Measurements from ENCODE around the gene MCRIP2. TPM values are rescaled to one million over a fixed set of nuclear protein-coding genes. Genes with fewer than 3 reads are reported as not detected.

The MCRIP2 gene
- total and polyA plus RNA-seq, 9 of the 15 experiments (the other 6 are each of a cell fraction or from before 2014, with no cell fraction given), result 0.80 to 120 (median 35.2) TPM

DNA sequence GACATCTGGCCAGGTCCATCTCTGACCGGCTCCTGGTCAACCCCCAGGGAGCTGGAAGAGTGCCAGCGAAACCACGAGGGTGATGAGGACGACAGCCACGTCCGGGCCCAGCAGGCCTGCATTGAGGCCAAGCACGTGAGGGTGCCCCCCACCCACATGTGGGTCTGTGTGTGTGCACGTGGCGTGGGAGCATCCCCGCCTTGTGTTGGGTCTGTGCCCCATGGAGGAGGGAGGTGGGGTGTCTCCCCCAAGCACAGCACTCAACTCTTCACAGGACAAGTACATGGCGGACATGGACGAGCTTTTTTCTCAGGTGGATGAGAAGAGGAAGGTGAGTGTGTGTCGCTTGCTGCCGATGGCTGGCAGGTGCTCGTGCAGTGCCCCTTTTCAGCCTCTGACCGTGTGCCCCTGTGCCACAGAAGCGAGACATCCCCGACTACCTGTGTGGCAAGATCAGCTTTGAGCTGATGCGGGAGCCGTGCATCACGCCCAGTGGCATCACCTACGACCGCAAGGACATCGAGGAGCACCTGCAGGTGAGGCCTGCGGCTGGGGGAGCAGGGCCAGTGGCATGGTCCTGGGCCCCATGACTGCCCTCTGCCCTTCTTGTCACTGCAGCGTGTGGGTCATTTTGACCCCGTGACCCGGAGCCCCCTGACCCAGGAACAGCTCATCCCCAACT, 40.3 kb downstream of the MCRIP2 start (continued):
- TF ChIP-seq, protein P1, sequence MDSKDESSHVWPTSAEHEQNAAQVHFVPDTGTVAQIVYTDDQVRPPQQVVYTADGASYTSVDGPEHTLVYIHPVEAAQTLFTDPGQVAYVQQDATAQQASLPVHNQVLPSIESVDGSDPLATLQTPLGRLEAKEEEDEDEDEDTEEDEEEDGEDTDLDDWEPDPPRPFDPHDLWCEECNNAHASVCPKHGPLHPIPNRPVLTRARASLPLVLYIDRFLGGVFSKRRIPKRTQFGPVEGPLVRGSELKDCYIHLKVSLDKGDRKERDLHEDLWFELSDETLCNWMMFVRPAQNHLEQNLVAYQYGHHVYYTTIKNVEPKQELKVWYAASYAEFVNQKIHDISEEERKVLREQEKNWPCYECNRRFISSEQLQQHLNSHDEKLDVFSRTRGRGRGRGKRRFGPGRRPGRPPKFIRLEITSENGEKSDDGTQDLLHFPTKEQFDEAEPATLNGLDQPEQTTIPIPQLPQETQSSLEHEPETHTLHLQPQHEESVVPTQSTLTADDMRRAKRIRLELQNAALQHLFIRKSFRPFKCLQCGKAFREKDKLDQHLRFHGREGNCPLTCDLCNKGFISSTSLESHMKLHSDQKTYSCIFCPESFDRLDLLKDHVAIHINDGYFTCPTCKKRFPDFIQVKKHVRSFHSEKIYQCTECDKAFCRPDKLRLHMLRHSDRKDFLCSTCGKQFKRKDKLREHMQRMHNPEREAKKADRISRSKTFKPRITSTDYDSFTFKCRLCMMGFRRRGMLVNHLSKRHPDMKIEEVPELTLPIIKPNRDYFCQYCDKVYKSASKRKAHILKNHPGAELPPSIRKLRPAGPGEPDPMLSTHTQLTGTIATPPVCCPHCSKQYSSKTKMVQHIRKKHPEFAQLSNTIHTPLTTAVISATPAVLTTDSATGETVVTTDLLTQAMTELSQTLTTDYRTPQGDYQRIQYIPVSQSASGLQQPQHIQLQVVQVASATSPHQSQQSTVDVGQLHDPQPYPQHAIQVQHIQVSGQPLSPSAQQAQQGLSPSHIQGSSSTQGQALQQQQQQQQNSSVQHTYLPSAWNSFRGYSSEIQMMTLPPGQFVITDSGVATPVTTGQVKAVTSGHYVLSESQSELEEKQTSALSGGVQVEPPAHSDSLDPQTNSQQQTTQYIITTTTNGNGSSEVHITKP (IDR thresholded peaks at IDR 0.05; ENCODE audit: partially characterized antibody), result peak; percentile 55
- peak in 1 of 3 experiments; percentile 5 for TF ChIP-seq YY1 (IDR thresholded peaks at IDR 0.05; ENCODE audit: borderline replicate concordance in 1 of 3, control insufficient read depth in 1 of 3, extremely low read depth in 1 of 3, insufficient read depth in 3 of 3, insufficient read length in 1 of 3, insufficient replicate concordance in 2 of 3, low read depth in 1 of 3, low read length in 2 of 3)
- peak; percentile 95 for TF ChIP-seq L3MBTL2 (IDR thresholded peaks at IDR 0.05)
- TF ChIP-seq, protein P2, sequence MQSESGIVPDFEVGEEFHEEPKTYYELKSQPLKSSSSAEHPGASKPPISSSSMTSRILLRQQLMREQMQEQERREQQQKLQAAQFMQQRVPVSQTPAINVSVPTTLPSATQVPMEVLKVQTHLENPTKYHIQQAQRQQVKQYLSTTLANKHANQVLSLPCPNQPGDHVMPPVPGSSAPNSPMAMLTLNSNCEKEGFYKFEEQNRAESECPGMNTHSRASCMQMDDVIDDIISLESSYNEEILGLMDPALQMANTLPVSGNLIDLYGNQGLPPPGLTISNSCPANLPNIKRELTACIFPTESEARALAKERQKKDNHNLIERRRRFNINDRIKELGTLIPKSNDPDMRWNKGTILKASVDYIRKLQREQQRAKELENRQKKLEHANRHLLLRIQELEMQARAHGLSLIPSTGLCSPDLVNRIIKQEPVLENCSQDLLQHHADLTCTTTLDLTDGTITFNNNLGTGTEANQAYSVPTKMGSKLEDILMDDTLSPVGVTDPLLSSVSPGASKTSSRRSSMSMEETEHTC (IDR thresholded peaks at IDR 0.05), result no peak
- TF ChIP-seq, protein P3, sequence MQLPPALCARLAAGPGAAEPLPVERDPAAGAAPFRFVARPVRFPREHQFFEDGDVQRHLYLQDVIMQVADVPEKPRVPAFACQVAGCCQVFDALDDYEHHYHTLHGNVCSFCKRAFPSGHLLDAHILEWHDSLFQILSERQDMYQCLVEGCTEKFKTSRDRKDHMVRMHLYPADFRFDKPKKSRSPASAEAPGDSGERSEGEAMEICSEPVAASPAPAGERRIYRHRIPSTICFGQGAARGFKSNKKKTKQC (CRISPR knock-in tag; IDR thresholded peaks at IDR 0.05), result 0 out of 2 replicates have a peak, but pooled peaks have one; percentile 56
- TF ChIP-seq RBM22 (IDR thresholded peaks at IDR 0.05; ENCODE audit: low read depth, low read length, poor library complexity, severe bottlenecking), result no peak
- peak; percentile 92 for TF ChIP-seq BHLHE40 (IDR thresholded peaks at IDR 0.05; ENCODE audit: low read length)
- peak; percentile 55 for TF ChIP-seq CBFA2T3 (IDR thresholded peaks at IDR 0.05)
- TF ChIP-seq SUPT5H (IDR thresholded peaks at IDR 0.05), result 0 out of 2 replicates have a peak, but pooled peaks have one; percentile 14
- TF ChIP-seq ZNF584 (CRISPR knock-in tag; IDR thresholded peaks at IDR 0.05; ENCODE audit: low read depth), result no peak
- TF ChIP-seq, protein P4, sequence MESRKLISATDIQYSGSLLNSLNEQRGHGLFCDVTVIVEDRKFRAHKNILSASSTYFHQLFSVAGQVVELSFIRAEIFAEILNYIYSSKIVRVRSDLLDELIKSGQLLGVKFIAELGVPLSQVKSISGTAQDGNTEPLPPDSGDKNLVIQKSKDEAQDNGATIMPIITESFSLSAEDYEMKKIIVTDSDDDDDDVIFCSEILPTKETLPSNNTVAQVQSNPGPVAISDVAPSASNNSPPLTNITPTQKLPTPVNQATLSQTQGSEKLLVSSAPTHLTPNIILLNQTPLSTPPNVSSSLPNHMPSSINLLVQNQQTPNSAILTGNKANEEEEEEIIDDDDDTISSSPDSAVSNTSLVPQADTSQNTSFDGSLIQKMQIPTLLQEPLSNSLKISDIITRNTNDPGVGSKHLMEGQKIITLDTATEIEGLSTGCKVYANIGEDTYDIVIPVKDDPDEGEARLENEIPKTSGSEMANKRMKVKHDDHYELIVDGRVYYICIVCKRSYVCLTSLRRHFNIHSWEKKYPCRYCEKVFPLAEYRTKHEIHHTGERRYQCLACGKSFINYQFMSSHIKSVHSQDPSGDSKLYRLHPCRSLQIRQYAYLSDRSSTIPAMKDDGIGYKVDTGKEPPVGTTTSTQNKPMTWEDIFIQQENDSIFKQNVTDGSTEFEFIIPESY (CRISPR knock-in tag; IDR thresholded peaks at IDR 0.05), result peak; percentile 58
- TF ChIP-seq, protein P5, sequence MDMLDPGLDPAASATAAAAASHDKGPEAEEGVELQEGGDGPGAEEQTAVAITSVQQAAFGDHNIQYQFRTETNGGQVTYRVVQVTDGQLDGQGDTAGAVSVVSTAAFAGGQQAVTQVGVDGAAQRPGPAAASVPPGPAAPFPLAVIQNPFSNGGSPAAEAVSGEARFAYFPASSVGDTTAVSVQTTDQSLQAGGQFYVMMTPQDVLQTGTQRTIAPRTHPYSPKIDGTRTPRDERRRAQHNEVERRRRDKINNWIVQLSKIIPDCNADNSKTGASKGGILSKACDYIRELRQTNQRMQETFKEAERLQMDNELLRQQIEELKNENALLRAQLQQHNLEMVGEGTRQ (CRISPR knock-in tag; IDR thresholded peaks at IDR 0.05), result peak; percentile 61
- TF ChIP-seq POLR2A (conservative IDR thresholded peaks at IDR 0.05), result peak; percentile 19; the same call in 1 of the 2 replicates
- no peak for TF ChIP-seq HLTF (IDR thresholded peaks at IDR 0.05)
- TF ChIP-seq RNF2 (IDR thresholded peaks at IDR 0.05), result peak; percentile 65; the same call in 1 of the 2 replicates
- peak; percentile 19 for TF ChIP-seq CCNT2 (IDR thresholded peaks at IDR 0.05; ENCODE audit: borderline replicate concordance, extremely low read depth, insufficient read length, low read depth, low read length)
- TF ChIP-seq, protein P6, sequence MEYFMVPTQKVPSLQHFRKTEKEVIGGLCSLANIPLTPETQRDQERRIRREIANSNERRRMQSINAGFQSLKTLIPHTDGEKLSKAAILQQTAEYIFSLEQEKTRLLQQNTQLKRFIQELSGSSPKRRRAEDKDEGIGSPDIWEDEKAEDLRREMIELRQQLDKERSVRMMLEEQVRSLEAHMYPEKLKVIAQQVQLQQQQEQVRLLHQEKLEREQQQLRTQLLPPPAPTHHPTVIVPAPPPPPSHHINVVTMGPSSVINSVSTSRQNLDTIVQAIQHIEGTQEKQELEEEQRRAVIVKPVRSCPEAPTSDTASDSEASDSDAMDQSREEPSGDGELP (CRISPR knock-in tag; IDR thresholded peaks at IDR 0.05; ENCODE audit: borderline replicate concordance), result peak; percentile 72; the same call in 1 of the 2 replicates
- no peak for TF ChIP-seq ETV5 (CRISPR knock-in tag; IDR thresholded peaks at IDR 0.05; ENCODE audit: low read depth)
